Immature natural killer cell (primary cell): ENCODE measurements around the gene CELF6. TPM values are rescaled to one million over a fixed set of nuclear protein-coding genes. Genes with fewer than 3 reads are reported as not detected.

Experiments
- DNase-seq, 3 donors: peaks; one replicate each; pipeline ENCODE4 v3.0.0; 2022; ENCODE audit warnings: mixed read lengths in 1 of 3
- H3K27ac Mint-ChIP-seq, 6 donors: one replicate each; pipeline ENCODE4 v1.8.0; 2020; ENCODE audit warnings: mixed read lengths in 6 of 6, mild to moderate bottlenecking in 5 of 6, inconsistent platforms in 4 of 6, moderate library complexity in 3 of 6
- H3K27me3 Mint-ChIP-seq, 3 donors: one replicate each; pipeline ENCODE4 v1.8.0; 2020 to 2021; ENCODE audit warnings: low read depth in 3 of 3, mild to moderate bottlenecking in 3 of 3, mixed read lengths in 3 of 3, moderate library complexity in 3 of 3, inconsistent platforms in 1 of 3
- H3K36me3 Mint-ChIP-seq, 3 donors: one replicate each; pipeline ENCODE4 v1.8.0; 2020; ENCODE audit warnings: mixed read lengths in 3 of 3, inconsistent platforms in 2 of 3, mild to moderate bottlenecking in 2 of 3
- H3K4me1 Mint-ChIP-seq, 2 donors: one replicate each; pipeline ENCODE4 v1.8.0; 2020; ENCODE audit warnings: inconsistent platforms in 2 of 2, mild to moderate bottlenecking in 2 of 2, mixed read lengths in 2 of 2, moderate library complexity in 1 of 2
- H3K4me3 Mint-ChIP-seq, 5 donors: one replicate each; pipeline ENCODE4 v1.8.0; 2020; ENCODE audit warnings: mild to moderate bottlenecking in 5 of 5, mixed read lengths in 5 of 5, inconsistent platforms in 3 of 5, moderate library complexity in 3 of 5
- H3K9me3 Mint-ChIP-seq, 6 donors: one replicate each; pipeline ENCODE4 v1.8.0; 2020; ENCODE audit warnings: mild to moderate bottlenecking in 6 of 6, mixed read lengths in 6 of 6, inconsistent platforms in 4 of 6, moderate library complexity in 3 of 6
- polyA plus RNA-seq, 3 donors: library from polyadenylated mRNA; unstranded; fragments of 300-500 nt; fragmentation: Illumina TruSeq; gene quantifications; one replicate each; pipeline ENCODE4 v1.2.3, GENCODE V29; 2021

The CELF6 gene
- polyA plus RNA-seq, 3 donors from 2014 or later = 0.13 TPM; not detected in 2

- no peak overlapping the region for H3K27ac Mint-ChIP-seq
- no peak for DNase-seq
- H3K4me3 Mint-ChIP-seq = no peak overlapping the region
- no peaks in the 10 kb centered on the region for H3K9me3 Mint-ChIP-seq
- H3K36me3 Mint-ChIP-seq = peaks cover 4 to 13% (median 10%) of the 10 kb centered on the region in 3 donors
- H3K27me3 Mint-ChIP-seq = peaks cover 0 to 5% (median 0%) of the 10 kb centered on the region in 3 donors
- H3K4me1 Mint-ChIP-seq = no peaks in the 10 kb centered on the region
Observed at GRCh38 chr15:72340366-72340765, 20.4 kb upstream of the CELF6 start.

GRCh38 chr15:72339777-72340177 is 19.8 kb upstream of the CELF6 start:
- no peak for DNase-seq
- no peak overlapping the region for H3K4me3 Mint-ChIP-seq
- peak overlapping the region in 1 of 6 donors; percentile 72 for H3K27ac Mint-ChIP-seq
- H3K9me3 Mint-ChIP-seq = no peaks in the 10 kb centered on the region
- H3K27me3 Mint-ChIP-seq = peaks cover 0 to 2% (median 0%) of the 10 kb centered on the region in 3 donors
- H3K4me1 Mint-ChIP-seq = no peaks in the 10 kb centered on the region
- peaks cover 4 to 12% (median 10%) of the 10 kb centered on the region in 3 donors for H3K36me3 Mint-ChIP-seq

GRCh38 chr15:72338617-72339321 is 18.8 kb upstream of the CELF6 start:
- H3K4me1 Mint-ChIP-seq = no peaks in the 10 kb centered on the region
- H3K27ac Mint-ChIP-seq = peak overlapping the region in 2 of 6 donors; percentile 9 to 52
- no peak for DNase-seq
- no peaks in the 10 kb centered on the region for H3K9me3 Mint-ChIP-seq
- H3K36me3 Mint-ChIP-seq = peaks cover 4 to 19% (median 14%) of the 10 kb centered on the region in 3 donors
- no peak overlapping the region for H3K4me3 Mint-ChIP-seq
- H3K27me3 Mint-ChIP-seq = peaks cover 0 to 2% (median 0%) of the 10 kb centered on the region in 3 donors

GRCh38 chr15:72338148-72338547 is 18.2 kb upstream of the CELF6 start:
- Mint-ChIP-seq H3K9me3 (no peaks in the 10 kb centered on the region), H3K4me1 (no peaks in the 10 kb centered on the region), H3K27ac (peak overlapping the region in 1 of 6 donors; percentile 9), H3K27me3 (no peaks in the 10 kb centered on the region), H3K4me3 (no peak overlapping the region), H3K36me3 (peaks cover 4 to 19% (median 14%) of the 10 kb centered on the region in 3 donors)
- DNase-seq = no peak

- H3K36me3 Mint-ChIP-seq = peaks cover 4 to 16% (median 15%) of the 10 kb centered on the region in 3 donors
- no peaks in the 10 kb centered on the region for H3K9me3 Mint-ChIP-seq
Observed at GRCh38 chr15:72334842-72335241, 14.9 kb upstream of the CELF6 start.

GRCh38 chr15:72331021-72331420 is 11.1 kb upstream of the CELF6 start:
- peaks cover 4 to 31% (median 30%) of the 10 kb centered on the region in 3 donors for H3K36me3 Mint-ChIP-seq
- H3K4me1 Mint-ChIP-seq = no peaks in the 10 kb centered on the region
- no peak overlapping the region for H3K4me3 Mint-ChIP-seq
- peaks cover 0 to 5% (median 0%) of the 10 kb centered on the region in 3 donors for H3K27me3 Mint-ChIP-seq
- no peak for DNase-seq
- H3K27ac Mint-ChIP-seq = no peak overlapping the region
- H3K9me3 Mint-ChIP-seq = no peaks in the 10 kb centered on the region

More at GRCh38 chr15:72334842-72335241, 14.9 kb upstream of the CELF6 start:
- peaks cover 0 to 5% (median 0%) of the 10 kb centered on the region in 3 donors for H3K27me3 Mint-ChIP-seq
- no peak overlapping the region for H3K27ac Mint-ChIP-seq
- H3K4me3 Mint-ChIP-seq = no peak overlapping the region
- no peaks in the 10 kb centered on the region for H3K4me1 Mint-ChIP-seq
- no peak for DNase-seq

DNA sequence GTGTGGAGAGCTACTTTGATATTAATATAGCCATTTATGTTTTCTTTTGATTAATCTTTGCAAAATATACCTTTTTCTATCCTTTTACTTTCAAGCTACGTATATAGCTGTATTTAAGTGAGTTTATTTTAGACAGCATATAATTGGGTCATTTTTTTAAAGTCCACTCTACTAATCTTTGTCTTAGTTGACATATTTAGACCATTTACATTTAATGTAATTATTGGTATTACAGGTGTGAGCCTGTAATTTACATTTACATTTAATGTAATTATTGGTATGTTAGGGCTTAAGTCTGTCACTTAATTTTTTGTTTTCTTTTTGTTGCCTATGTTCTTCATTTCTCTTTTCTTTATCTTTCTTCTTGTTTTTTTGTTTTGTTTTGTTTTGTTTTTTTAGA is 3.8 kb upstream of the CELF6 start:
- Mint-ChIP-seq H3K27ac (no peak overlapping the region), H3K4me3 (no peak overlapping the region), H3K9me3 (peaks cover 0 to 9% (median 3%) of the 10 kb centered on the region in 6 donors), H3K36me3 (peaks cover 13 to 40% (median 29%) of the 10 kb centered on the region in 3 donors), H3K4me1 (peaks cover 15 to 17% of the 10 kb centered on the region in 2 donors), H3K27me3 (peaks cover 7 to 9% (median 9%) of the 10 kb centered on the region in 3 donors)
- DNase-seq = no peak

DNA sequence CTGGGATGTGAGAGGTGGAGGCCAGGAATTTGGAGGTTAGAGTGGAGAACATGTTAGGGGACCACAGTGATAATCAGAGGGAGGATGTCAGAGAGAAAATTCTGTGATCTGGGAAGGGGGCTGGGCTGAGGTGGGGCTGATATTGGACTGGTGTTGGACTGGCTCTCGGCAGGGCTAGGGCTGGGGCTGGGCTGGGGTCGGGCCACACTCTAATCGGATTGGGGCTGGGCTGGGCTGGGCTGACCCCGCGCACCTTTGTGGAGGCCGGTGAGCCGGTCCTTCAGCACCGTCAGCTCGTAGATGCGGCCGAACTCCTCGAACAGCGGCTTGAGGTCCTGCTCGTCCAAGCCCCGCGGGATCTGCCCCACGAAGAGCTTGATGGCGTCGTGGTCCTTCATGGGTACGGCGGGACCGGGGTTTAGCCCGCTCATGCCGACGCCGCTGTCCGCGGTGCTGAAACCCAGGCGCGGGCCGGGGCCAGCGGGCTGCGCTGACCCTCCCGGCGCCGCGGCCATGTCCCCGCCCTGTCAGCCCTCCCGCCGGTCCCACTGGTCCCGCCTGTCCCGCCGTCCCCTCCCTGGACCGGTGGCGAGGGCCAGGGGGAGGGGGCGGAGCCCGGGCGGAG is 485 bp downstream of the CELF6 start:
- Mint-ChIP-seq H3K9me3 (peaks cover 0 to 7% (median 3%) of the 10 kb centered on the region in 6 donors), H3K4me3 (peak overlapping the region; percentile 62 to 83 (median 78)), H3K27ac (peak overlapping the region in 5 of 6 donors; percentile 37 to 76 (median 67)), H3K4me1 (peaks cover 18 to 20% of the 10 kb centered on the region in 2 donors), H3K27me3 (peaks cover 7 to 14% (median 10%) of the 10 kb centered on the region in 3 donors), H3K36me3 (peaks cover 7 to 13% (median 11%) of the 10 kb centered on the region in 3 donors)
- DNase-seq = peak; percentile 63 to 66 (median 64)

DNA sequence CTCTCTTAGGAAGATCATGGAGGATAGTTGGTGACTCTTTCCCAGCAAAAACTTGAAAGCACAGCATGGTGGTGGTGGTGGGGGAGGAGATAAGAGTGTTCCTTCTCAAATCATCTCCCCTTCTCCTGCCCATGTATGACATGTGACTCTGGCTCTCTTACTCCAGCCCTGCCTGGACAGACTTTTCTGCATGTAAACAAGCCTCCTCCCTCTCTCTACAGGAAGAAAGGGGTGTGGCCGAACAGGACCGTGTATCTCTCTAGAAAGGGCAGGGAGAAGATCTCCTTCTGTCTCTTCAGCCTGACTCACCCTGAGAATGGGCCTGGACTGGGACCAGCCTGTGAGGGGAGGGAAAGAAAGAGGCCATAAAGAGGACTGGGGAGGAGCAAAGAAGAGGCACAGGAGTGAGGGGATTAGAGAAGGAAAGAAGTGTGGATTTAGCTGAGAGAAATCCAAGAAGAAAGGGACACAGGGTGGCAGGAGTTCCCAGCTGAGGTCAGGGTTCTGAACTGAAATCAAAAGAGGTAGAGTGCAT is 1.5 kb downstream of the CELF6 start:
- Mint-ChIP-seq H3K4me1 (peaks cover 18 to 20% of the 10 kb centered on the region in 2 donors), H3K4me3 (peak overlapping the region; percentile 62 to 83 (median 78)), H3K9me3 (no peaks in the 10 kb centered on the region), H3K27me3 (peaks cover 7 to 14% (median 10%) of the 10 kb centered on the region in 3 donors), H3K36me3 (peaks cover 0 to 3% (median 2%) of the 10 kb centered on the region in 3 donors), H3K27ac (peak overlapping the region in 3 of 6 donors; percentile 65 to 73 (median 67))
- DNase-seq = no peak

GRCh38 chr15:72315706-72316370 is 4.1 kb downstream of the CELF6 start:
- Mint-ChIP-seq H3K9me3 (no peaks in the 10 kb centered on the region), H3K27ac (no peak overlapping the region), H3K36me3 (no peaks in the 10 kb centered on the region), H3K27me3 (peaks cover 7 to 14% (median 10%) of the 10 kb centered on the region in 3 donors), H3K4me1 (peaks cover 16 to 17% of the 10 kb centered on the region in 2 donors), H3K4me3 (no peak overlapping the region)
- DNase-seq = no peak

GRCh38 chr15:72313881-72314280 is 6.1 kb downstream of the CELF6 start:
- Mint-ChIP-seq H3K36me3 (peaks cover 0 to 6% (median 0%) of the 10 kb centered on the region in 3 donors), H3K9me3 (no peaks in the 10 kb centered on the region), H3K4me1 (peaks cover 4 to 5% of the 10 kb centered on the region in 2 donors), H3K4me3 (no peak overlapping the region), H3K27me3 (peaks cover 0 to 5% (median 1%) of the 10 kb centered on the region in 3 donors), H3K27ac (no peak overlapping the region)
- no peak for DNase-seq

DNA sequence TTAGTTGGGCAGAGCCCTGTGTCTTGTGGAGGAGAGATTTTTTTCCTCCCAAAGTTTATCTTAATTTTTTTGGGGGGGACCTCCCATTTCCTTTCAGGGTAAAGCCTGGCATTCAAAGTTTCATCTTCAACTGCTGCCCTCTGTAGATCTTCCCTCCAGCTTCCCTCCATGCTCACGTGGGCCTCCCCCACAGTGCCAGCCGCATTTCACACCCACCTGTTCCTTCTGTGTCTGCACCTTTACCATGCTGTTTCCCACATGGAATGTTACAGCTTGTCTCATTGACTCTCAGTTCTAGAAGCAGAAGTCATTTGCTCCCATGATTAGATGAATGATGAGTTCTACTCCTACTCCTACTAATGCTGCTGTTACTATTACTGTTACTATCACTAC is 6.5 kb downstream of the CELF6 start:
- DNase-seq = no peak
- no peak overlapping the region for H3K27ac Mint-ChIP-seq
- no peak overlapping the region for H3K4me3 Mint-ChIP-seq
- peaks cover 0 to 3% (median 1%) of the 10 kb centered on the region in 3 donors for H3K27me3 Mint-ChIP-seq
- peaks cover 0 to under 1% of the 10 kb centered on the region in 2 donors for H3K4me1 Mint-ChIP-seq
- H3K9me3 Mint-ChIP-seq = no peaks in the 10 kb centered on the region
- H3K36me3 Mint-ChIP-seq = peaks cover 0 to 6% (median 0%) of the 10 kb centered on the region in 3 donors

DNA sequence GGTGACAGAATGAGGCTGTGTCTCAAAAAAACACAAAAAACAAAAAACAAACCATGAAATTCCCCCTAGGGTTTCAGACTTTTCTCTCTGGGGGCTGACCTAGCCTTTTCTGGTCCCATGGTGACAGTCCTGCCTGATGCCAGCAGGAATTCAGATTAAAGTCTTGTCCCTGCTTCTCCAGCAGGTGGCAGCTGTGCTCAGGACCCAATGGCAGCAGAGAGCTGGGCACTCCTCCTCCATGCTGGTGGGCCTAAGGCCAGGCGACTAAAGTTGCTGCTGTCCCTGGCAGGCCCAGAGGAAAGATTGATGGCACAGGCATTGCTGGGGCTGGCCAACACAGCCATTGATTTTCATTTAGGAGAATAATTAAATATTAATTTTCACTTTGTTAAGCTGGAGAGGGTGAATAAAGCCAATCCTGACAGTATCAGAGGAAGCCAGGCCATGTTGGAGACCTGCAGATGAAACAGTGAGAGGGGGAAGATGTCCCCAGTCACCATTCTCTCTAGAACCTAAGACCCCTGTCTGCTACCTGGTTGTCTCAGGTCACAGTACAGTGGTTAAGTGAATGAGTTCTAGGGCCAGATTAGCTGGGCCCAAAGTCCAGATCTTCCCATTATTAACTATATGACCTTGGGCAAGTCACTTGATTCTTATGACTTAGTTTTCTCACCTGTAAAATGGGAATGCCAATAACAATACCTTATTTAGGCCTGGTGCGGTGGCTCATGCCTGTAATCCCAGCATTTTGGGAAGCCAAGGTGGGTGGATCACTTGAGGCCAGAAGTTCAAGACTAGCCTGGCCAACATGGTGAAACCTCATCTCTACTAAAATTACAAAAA is 7.1 kb downstream of the CELF6 start:
- no peaks in the 10 kb centered on the region for H3K4me1 Mint-ChIP-seq
- no peak overlapping the region for H3K4me3 Mint-ChIP-seq
- peaks cover 0 to 2% (median 1%) of the 10 kb centered on the region in 3 donors for H3K27me3 Mint-ChIP-seq

More for the DNA sequence above, 7.1 kb downstream of the CELF6 start:
- Mint-ChIP-seq H3K36me3 (peaks cover 0 to 6% (median 0%) of the 10 kb centered on the region in 3 donors), H3K9me3 (no peaks in the 10 kb centered on the region), H3K27ac (no peak overlapping the region)
- peak; percentile 48 to 57 (median 49) for DNase-seq
